ENCODE data around the gene MAP1B. TPM values are rescaled to one million over a fixed set of nuclear protein-coding genes. Genes with fewer than 3 reads are reported as not detected.

The MAP1B gene
- total RNA-seq, 2 donors from 2014 or later: 87.9 to 93.3 TPM

GRCh38 chr5:72248410-72248981, 141.2 kb downstream of the MAP1B start:
- Histone ChIP-seq H3K36me3 (ENCODE audit: control insufficient read depth, insufficient read depth, low read length) (no peaks in the 10 kb centered on the region), H3K9me3 (ENCODE audit: control insufficient read depth, low read length) (no peaks in the 10 kb centered on the region), H3K4me3 (ENCODE audit: low read length) (no peak overlapping the region), H3K9ac (ENCODE audit: extremely low read depth, low read length, poor library complexity, severe bottlenecking) (no peak overlapping the region), H3K27me3 (ENCODE audit: control insufficient read depth, insufficient read depth, low read length, poor library complexity, severe bottlenecking) (no peaks in the 10 kb centered on the region), H3K4me1 (ENCODE audit: control insufficient read depth, insufficient read depth, low read length) (peaks cover 6% of the 10 kb centered on the region), H3K27ac (ENCODE audit: low read depth, low read length) (peak overlapping the region; percentile 40)
- Mint-ChIP-seq H3K27me3 (ENCODE audit: insufficient read depth) (no peaks in the 10 kb centered on the region), H3K27ac (no peak overlapping the region), H3K4me3 (no peak overlapping the region), H3K4me1 (peaks cover 31% of the 10 kb centered on the region), H3K9me3 (no peaks in the 10 kb centered on the region), H3K36me3 (ENCODE audit: low read depth) (no peaks in the 10 kb centered on the region)
- DNase-seq: no peak
- no peak for TF ChIP-seq CTCF (conservative IDR thresholded peaks at IDR 0.05)
- 95 to 100% methylated on average over 1 to 2 of the region's 2 CpGs for WGBS, 2 experiments (ENCODE audit: insufficient coverage in 1 of 2, insufficient read length in 1 of 2)

DNA sequence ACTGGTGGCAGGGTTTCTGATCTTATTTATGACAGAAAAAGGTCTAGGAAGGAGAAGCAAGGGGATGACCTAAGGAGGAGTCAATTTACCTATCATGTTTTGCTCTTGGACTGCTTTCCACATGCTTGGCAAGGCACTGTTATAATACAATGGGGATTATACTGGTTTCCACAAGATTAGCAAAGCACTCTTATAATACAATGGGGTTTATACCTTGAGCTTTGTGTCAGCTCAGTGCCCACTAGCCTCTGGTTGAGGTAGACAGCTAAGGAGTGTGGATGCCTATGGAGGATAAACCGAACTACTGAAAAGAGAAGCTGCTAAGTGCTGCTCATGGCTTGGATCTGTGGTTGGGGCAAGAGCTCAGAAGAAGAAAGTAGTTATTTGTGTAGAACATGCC, 144.1 kb downstream of the MAP1B start:
- Histone ChIP-seq H3K36me3 (ENCODE audit: control insufficient read depth, insufficient read depth, low read length) (no peaks in the 10 kb centered on the region), H3K4me1 (ENCODE audit: control insufficient read depth, insufficient read depth, low read length) (peaks cover 6% of the 10 kb centered on the region), H3K9me3 (ENCODE audit: control insufficient read depth, low read length) (no peaks in the 10 kb centered on the region), H3K4me3 (ENCODE audit: low read length) (no peak overlapping the region), H3K9ac (ENCODE audit: extremely low read depth, low read length, poor library complexity, severe bottlenecking) (no peak overlapping the region), H3K27ac (ENCODE audit: low read depth, low read length) (no peak overlapping the region), H3K27me3 (ENCODE audit: control insufficient read depth, insufficient read depth, low read length, poor library complexity, severe bottlenecking) (no peaks in the 10 kb centered on the region)
- H3K27me3 Mint-ChIP-seq (ENCODE audit: insufficient read depth): no peaks in the 10 kb centered on the region
- peak overlapping the region; percentile 54 for H3K27ac Mint-ChIP-seq
- WGBS, 2 experiments (ENCODE audit: insufficient coverage in 1 of 2, insufficient read length in 1 of 2): 88 to 94% methylated on average over 1 of the region's 1 CpG
- no peak for TF ChIP-seq CTCF (conservative IDR thresholded peaks at IDR 0.05)
- H3K36me3 Mint-ChIP-seq (ENCODE audit: low read depth): no peaks in the 10 kb centered on the region
- no peaks in the 10 kb centered on the region for H3K9me3 Mint-ChIP-seq
- DNase-seq: no peak
- peaks cover 31% of the 10 kb centered on the region for H3K4me1 Mint-ChIP-seq
- no peak overlapping the region for H3K4me3 Mint-ChIP-seq

DNA sequence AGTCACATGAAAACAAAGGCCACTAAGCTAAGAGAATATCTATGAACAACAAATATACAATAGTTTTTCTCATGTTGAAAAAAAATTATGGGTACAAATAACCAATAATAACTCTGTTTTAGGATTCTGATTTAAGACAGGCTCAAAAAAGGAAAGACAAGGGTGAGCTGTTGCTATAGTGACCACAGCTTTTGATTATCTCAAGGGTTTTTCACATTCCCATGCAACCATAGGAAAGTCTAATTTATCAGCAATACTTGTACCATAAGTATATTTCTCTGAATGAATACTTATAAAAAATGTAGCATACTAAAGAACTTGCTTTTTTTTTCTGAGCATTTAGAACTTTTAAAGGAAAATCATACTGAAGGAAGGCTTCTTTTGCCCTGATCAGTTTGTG, 144.7 kb downstream of the MAP1B start:
- Mint-ChIP-seq H3K4me1 (peaks cover 31% of the 10 kb centered on the region), H3K27ac (peak overlapping the region; percentile 54)

More for the DNA sequence above, 144.7 kb downstream of the MAP1B start:
- Histone ChIP-seq H3K36me3 (ENCODE audit: control insufficient read depth, insufficient read depth, low read length) (no peaks in the 10 kb centered on the region), H3K4me1 (ENCODE audit: control insufficient read depth, insufficient read depth, low read length) (peaks cover 6% of the 10 kb centered on the region), H3K27me3 (ENCODE audit: control insufficient read depth, insufficient read depth, low read length, poor library complexity, severe bottlenecking) (no peaks in the 10 kb centered on the region), H3K4me3 (ENCODE audit: low read length) (no peak overlapping the region), H3K9ac (ENCODE audit: extremely low read depth, low read length, poor library complexity, severe bottlenecking) (no peak overlapping the region), H3K9me3 (ENCODE audit: control insufficient read depth, low read length) (no peaks in the 10 kb centered on the region), H3K27ac (ENCODE audit: low read depth, low read length) (no peak overlapping the region)
- Mint-ChIP-seq H3K36me3 (ENCODE audit: low read depth) (no peaks in the 10 kb centered on the region), H3K27me3 (ENCODE audit: insufficient read depth) (no peaks in the 10 kb centered on the region), H3K9me3 (no peaks in the 10 kb centered on the region), H3K4me3 (no peak overlapping the region)
- DNase-seq: no peak
- TF ChIP-seq CTCF (conservative IDR thresholded peaks at IDR 0.05): no peak
